NCI-H446 (cell line): Measurements from ENCODE around the gene FDPS.
"Not testable (repeated sequence)": the region's sequence is repeated elsewhere in the genome, so short reads cannot be mapped to it uniquely, and the experiment has no call there.

Source experiments
- DNase-seq, 2 experiments: peaks; one replicate each; lab custom pipeline; 2025; lab: John Stamatoyannopoulos, UW

The FDPS gene

GRCh38 chr1:155320252-155320651 lies 11.6 kb downstream of the FDPS start:
- no peak for DNase-seq

DNA sequence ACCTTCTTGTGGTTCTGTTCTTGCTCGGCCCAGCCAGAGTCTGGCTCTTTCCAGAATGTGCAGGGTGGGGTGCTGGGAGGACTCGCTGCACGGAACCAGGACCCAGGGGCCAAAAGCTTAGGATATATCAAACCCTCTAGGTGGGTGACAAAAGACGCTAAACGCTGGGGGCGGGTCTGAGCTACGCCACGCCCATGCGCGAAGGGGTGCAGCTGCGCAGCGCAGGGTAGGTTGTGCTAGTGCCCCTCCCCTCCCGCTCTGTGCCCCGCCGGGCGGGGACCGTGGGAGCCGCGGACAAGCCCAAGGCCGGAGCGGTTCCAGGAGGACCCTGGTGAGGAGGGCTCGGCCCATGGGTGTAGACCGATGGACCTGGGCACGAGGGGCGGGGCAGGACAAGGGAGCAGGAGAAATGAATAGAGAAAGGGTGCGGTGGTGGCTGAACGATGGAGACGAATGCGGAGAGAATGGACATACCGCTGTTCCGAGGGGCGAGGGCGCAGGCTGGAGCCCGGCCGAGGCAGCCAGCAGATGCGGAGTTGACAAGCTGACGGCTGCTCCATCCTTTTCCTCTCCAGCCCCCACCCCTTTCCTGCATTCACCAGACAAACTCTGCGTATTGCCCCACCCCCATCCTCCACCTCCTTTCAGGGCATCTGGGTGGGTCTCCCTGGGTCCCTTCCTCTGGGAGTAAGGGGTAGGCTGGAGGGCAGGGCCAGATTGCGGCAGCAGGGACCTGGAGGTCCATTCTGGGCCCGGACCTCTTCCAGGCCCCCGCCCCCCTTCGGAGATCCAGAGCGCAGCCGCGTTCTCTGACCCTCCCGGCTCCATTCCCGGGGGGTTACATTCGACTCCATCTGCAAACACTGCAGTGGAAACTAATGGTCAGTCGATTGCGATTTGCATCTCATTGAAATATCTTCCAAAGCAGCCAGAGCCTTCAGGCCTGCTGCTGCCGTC lies 12.3 kb downstream of the FDPS start, which contains the start of gene RUSC1:
TSS of gene RUSC1 (plus strand) at position 234 of the 957 bp plus-strand sequence. CDS start 880 bp downstream, outside the sequence.
- no peak for DNase-seq

DNA sequence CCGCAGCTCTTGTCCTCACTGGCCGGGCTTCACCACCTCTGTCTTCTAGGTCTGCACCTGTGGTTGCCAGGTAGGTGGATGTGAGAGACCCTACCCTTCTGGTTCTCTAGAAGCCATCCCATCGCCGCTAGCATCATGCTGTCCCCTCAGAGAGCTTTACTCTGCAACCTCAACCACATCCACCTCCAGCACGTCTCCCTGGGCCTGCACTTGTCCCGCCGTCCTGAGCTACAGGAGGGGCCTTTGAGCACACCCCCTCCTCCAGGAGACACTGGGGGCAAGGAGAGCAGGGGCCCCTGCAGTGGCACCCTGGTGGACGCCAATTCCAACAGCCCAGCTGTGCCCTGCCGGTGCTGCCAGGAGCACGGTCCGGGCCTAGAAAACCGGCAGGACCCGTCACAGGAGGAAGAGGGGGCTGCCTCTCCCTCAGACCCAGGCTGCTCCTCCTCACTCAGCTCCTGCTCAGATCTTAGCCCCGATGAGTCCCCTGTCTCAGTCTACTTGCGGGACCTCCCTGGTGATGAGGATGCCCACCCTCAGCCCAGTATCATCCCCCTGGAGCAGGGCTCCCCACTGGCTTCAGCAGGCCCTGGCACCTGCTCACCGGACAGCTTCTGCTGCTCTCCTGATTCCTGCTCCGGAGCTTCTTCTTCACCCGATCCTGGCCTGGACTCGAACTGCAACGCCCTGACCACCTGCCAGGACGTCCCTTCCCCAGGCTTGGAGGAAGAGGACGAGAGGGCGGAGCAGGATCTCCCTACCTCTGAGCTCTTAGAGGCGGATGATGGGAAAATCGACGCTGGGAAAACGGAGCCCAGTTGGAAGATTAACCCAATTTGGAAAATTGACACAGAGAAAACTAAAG lies 13.2 kb downstream of the FDPS start:
- DNase-seq, result no peak

GRCh38 chr1:155322571-155322952 lies 13.9 kb downstream of the FDPS start:
- DNase-seq, result no peak

DNA sequence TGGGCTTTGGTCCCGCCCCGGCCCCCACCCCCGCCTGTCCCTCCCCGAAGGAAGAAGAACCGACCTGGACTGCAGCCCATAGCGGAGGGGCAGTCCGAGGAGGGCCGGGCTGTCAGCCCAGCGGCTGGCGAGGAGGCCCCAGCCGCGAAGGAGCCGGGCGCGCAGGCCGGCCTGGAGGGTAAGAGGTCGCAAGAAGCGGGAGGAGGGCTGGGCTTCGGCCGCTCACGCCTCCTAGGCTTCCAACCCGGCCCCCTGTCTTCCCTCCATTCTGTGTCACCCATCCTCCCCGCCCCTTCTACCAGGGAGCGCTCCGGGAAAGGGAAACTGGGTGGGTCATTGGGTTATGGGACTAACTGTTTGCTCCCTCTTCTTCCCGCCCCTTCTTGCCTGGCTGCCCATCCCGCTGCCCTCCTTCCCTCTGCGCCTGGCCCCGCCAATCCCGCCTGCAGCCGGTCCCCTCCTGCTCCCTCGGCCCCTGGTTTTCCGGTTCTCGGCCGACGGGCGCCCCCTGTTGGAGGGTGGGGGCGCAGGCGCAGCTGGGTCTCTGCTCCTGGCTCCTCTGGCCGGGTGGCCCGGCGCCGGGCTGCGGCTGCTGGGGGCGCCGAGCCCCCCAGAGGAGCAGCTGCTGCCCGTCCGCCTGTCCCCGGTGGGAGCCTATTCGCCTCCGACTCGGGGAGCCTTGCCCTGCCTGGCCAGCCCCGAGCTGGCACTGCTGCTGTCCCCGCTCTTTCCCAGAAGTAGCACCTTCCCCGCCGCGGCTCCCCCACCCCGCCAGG lies 14.5 kb downstream of the FDPS start:
- peak; percentile 83 to 89 for DNase-seq

DNA sequence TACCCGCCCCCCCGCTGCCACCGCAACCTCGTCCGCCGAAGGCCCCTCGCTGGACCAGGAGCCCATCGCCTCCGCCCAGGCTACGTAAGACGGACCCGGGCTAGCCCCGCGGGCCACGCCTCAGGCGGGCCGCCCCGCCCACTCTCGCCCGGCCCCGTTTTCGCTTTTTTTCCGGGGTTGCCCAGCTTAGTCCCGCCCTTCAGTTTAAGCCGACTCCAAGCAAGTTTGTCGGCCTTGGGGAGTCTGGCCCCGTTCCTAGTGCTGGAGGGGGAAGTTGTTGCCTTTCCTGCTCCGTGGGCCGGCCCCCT lies 15.0 kb downstream of the FDPS start:
- DNase-seq, result peak; percentile 75 to 92

DNA sequence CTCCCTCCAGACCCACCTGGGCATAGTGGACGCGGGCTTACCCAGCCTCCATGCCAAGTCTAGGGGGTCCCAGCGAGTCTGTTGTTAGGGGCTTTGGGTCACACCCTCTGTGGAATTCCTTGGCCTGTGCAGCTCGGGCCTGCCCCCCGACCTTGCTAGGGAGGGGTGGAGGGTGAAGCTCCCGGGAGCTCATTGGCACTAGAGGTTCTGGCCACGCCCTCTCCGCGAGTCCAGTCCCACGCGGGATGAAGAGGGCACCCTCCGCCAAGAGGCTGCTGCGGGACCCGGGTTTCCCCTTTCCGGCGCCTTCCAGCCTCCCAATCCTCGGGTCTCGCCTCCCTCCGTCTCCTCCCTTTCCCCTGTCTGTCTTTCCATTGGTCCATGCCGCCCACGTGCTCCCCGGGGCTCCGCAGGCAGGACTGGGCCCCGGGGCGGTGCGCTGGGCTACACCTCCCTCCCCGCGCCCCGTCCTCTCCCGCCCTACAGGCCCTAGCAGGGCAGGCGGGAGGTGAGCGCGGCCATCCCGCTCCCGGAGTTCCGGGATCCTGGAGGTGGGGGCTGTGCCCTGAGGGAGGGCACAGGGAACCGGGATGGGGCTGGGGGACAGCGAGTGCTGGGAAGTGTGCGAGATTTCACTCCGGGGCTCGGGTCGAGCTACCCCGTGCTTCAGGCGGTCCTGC lies 15.5 kb downstream of the FDPS start:
- peak; percentile 92 to 98 for DNase-seq

DNA sequence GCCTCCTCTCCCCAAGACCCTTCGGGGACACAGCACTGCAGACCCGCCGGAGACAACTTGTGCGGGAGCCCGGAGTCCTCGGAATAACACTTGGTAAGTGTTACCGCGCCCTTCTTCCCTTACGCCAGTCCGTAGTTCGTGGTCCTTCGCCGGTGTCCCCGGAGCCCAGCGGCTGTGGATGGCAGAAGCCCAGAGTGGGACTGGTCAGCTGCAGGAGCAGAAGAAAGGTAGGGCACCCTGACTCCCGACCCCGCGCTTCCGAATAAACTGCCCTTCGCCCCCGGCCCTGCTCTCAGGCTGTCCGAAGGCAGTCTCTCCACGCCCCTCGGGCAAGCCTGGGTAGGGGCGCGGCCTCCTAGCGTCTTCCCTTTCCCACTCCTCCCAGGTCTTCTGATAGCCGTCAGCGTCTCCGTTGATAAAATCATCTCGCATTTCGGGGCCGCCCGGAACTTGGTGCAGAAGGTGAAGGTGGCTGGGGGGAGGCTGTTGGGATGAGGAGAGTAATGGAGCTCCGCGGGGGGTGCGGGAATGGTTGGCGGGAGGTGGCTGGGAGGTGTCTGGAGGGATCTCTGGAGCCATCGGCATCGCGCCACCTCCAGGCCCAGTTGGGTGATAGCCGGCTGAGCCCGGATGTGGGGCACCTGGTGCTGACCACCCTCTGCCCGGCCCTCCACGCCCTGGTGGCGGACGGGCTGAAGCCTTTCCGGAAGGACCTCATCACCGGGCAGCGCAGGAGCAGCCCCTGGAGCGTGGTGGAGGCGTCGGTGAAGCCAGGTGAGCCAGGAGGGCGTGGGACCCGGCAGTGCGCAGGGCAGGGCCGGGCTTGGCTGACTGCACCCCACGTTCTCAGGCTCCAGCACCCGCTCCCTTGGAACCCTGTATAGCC lies 16.3 kb downstream of the FDPS start:
- DNase-seq, result peak in 1 of 2 experiments; percentile 58

DNA sequence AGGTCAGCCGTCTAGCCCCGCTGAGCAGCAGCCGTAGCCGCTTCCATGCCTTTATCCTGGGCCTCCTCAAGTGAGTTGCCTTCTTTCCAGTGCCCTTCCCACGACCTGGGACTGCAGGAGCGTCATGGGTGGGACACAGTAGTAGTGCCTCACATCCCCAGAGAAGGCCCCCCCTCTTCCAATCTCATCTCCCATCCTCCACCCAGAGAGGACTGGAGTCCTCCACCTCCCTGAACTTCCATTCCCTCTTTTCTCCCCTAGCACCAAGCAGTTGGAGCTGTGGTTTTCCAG lies 16.9 kb downstream of the FDPS start:
- no peak for DNase-seq

- no peak for DNase-seq
These were observed 17.4 kb downstream of the FDPS start for GRCh38 chr1:155326020-155326526.

- no peak for DNase-seq
These were observed 18.0 kb downstream of the FDPS start for GRCh38 chr1:155326631-155327037.

DNA sequence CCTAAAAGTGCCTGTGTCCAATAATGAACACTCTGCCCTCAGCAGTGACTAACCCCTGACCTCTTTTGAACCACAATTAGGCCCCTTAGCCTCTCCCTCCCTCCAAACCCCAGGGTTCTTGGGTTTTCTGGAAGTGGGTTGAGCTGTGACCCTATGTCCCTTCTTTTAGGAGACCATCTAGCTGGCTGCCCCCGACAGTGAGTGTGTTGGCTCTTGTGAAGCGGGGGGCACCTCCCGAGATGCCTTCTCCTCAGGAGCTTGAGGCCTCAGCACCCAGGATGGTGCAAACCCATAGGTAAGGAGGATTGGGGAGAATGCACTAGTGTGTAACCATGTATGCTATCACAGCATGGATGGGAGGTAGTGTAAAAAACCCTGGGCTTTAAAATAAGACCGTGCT lies 19.3 kb downstream of the FDPS start:
- no peak for DNase-seq

DNA sequence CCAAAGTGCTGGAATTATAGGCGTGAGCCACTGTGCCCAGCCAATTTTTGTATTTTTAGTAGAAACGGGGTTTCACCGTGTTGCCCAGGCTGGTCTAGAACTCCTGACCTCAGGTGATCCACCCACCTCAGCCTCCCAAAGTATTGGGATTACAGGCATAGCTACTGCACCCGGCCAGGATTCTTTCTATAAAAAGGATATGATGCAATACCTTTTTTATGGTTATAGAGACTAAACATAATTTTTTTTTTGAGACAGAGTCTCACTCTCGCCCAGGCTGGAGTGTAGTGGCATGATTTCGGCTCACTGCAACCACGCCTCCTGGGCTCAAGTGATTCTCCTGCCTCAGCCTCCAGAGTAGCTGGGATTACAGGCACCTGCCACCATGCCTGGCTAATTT lies 20.2 kb downstream of the FDPS start:
- not testable (repeated sequence) for DNase-seq

DNA sequence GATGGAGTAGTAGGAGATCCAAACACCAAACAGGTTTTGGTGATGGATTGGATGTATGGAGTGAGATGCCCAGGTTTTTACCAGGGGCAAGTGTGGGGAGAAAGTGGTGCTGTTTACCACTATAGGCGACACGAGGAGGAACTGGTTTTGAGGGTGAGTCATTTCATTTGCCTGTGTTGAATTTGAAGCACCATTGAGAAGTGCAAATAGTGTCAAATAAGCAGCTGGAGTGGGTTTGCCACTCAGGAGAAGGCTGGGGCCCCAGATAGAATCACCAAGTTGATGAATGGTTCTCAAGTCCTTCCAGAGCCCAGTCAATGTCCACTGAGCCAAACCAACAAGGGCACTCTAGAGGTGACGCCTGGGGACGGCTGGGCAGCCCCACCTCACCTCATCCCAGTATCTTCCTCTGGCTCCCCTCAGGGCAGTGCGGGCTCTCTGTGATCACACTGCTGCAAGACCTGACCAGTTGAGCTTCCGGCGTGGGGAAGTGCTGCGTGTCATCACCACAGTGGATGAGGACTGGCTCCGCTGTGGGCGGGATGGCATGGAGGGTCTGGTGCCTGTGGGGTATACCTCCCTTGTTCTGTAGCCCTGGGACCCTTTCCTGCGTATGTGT lies 21.4 kb downstream of the FDPS start:
- DNase-seq, result no peak

DNA sequence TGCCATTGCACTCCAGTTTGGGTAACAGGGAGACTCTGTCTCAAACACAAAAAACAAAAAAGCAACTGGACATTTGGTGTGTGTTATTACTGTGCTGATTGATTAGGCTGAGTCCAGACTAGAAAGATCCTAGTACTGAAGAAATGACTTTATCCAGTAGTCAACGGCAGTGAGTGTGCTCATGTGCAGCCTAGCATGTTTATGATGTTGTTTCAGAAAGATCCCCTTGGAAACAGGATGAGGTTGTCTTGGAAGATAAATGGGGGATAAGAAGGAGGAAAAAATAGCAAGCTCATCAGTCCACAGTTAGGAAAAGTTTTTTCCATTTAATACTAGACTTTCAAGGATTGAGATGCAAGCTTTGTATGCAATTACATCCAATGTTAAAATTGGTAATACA lies 26.3 kb downstream of the FDPS start:
- DNase-seq, result no peak

DNA sequence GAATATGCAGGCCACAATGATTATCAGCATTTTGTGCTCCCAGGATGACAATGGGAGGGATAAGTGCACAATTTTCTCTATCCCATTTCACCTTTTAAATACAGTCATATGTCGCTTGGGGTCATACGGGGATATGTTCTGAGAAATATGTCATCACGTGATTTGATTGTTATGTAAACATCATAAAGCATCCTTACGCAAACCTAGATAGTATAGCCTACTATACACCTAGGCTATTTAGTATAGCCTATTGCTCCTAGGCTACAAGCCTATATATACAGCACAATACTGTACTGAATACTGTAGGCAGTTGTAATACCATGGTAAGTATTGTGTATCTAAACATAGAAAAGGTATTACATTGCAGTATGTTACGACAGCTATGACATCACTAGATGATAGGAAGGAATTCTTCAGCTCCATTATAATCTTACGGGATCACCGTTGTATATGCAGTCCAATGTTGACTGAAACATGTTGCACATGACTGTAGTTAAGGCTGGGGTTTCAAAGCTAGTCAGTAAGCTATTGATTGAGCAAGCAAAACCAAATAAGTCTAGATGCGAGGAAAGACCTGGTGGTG lies 30.9 kb downstream of the FDPS start:
- no peak for DNase-seq

DNA sequence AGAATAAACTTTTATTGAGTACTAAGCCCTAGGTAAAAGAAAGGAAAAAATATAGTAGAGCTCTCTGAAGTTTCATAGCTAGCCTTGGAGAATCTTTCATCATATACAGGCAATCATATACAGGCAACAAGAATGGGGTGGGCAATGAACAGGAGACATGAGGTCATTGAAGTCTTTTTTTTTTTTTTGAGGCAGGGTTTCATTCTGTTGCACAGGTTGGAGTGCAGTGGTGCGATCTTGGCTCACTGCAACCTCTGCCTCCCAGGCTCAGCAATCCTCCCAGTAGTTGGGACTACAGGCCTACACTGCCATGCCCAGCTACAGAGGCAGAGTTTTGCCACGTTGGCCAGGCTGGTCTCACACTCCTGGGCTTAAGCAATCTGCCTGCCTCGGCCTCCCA lies 34.2 kb downstream of the FDPS start:
- no peak for DNase-seq

DNA sequence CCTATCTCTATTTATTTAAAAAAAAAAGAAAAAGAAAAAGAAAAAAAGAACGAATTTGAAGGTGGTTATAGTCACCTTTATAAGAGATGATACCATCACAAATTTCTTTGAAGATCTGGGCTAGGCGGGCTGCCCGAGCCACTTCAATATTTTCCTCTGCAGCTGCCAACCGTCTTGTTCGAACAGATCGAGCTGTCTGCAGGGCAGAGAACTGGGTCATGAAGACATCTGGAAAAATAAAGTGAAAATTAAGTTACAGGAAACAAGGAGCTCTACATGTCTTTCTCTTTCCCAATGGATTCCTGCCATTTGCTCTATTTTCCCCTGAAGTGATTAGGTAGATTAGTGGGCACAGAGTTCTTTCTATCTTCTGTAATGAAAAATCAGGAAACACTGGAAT lies 44.0 kb downstream of the FDPS start:
- DNase-seq, result no peak

- DNase-seq, result no peak
These were observed 51.4 kb downstream of the FDPS start for GRCh38 chr1:155360051-155360450.
